Lower lobe of right lung (tissue), 2 donors: ENCODE results near the gene SMG7. TPM values are rescaled to one million over a fixed set of nuclear protein-coding genes. Genes with fewer than 3 reads are reported as not detected.

Source experiments
- ATAC-seq, 2 donors: fragments of 200-7000 bp; cut with Tn5 transposase; one replicate each; pipeline ENCODE4 v1.9.1; 2020 to 2022; ENCODE audit warnings: mild to moderate bottlenecking in 2 of 2, moderate library complexity in 2 of 2
- DNase-seq: peaks from one replicate; pipeline ENCODE4 v3.0.0-alpha.2; 2020
- H3K27ac ChIP-seq: fragments of 200-600 bp; one replicate; pipeline ENCODE4 v1.8.0; 2022
- H3K27me3 ChIP-seq: fragments of 200-600 bp; one replicate; pipeline ENCODE4 v1.8.0; 2022; ENCODE audit warnings: low read depth
- H3K36me3 ChIP-seq: fragments of 200-600 bp; one replicate; pipeline ENCODE4 v1.8.0; 2022; ENCODE audit warnings: mild to moderate bottlenecking
- H3K4me1 ChIP-seq: fragments of 200-600 bp; one replicate; pipeline ENCODE4 v1.8.0; 2022
- H3K4me3 ChIP-seq: fragments of 200-600 bp; one replicate; pipeline ENCODE4 v1.8.0; 2022; ENCODE audit warnings: mild to moderate bottlenecking
- H3K9me3 ChIP-seq: fragments of 200-600 bp; one replicate; pipeline ENCODE4 v1.8.0; 2022
- CTCF ChIP-seq: fragments of 200-600 bp; IDR thresholded peaks from one replicate; pipeline ENCODE4 v1.8.0; 2022; ENCODE audit warnings: antibody characterized with exemption, mild to moderate bottlenecking
- intact Hi-C: fragments of 100-400 bp; cut with DNase I; formaldehyde crosslinking; loops from one replicate; pipeline ENCODE4 v1.11.0; 2022
- total RNA-seq: library from RNA; stranded (reverse); fragmentation: NEBNext Ultra II Directional; extraction: Animal tissue kit (Norgen Biotek cat#: 25700); gene quantifications from one replicate; pipeline ENCODE4 v1.2.1, GENCODE V29; 2021
- donor health status: DM: no; HTN: yes; CAD: no; lungs with severe emphysema.

The SMG7 gene
- total RNA-seq, 1 donor from 2014 or later, result 58.9 TPM

- no peak for TF ChIP-seq CTCF
- H3K27ac ChIP-seq, result no peak overlapping the region
- ATAC-seq (no peak), DNase-seq (no peak)
- peaks cover 6% of the 10 kb centered on the region for H3K4me1 ChIP-seq
- no peak overlapping the region for H3K4me3 ChIP-seq
- no peaks in the 10 kb centered on the region for H3K9me3 ChIP-seq
- H3K27me3 ChIP-seq, result no peaks in the 10 kb centered on the region
- no peaks in the 10 kb centered on the region for H3K36me3 ChIP-seq
- intact Hi-C loops, result no loop called here
Measured at GRCh38 chr1:183592733-183593132, 120.4 kb downstream of the SMG7 start.

GRCh38 chr1:183593356-183593755, 121.1 kb downstream of the SMG7 start:
- no peak overlapping the region for H3K4me3 ChIP-seq
- H3K9me3 ChIP-seq, result no peaks in the 10 kb centered on the region
- H3K27me3 ChIP-seq, result no peaks in the 10 kb centered on the region
- intact Hi-C loops, result no loop called here
- H3K36me3 ChIP-seq, result no peaks in the 10 kb centered on the region
- H3K27ac ChIP-seq, result peak overlapping the region; percentile 7
- TF ChIP-seq CTCF, result no peak
- DNase-seq (no peak), ATAC-seq (peak; percentile 49 to 57)
- H3K4me1 ChIP-seq, result peaks cover 9% of the 10 kb centered on the region

GRCh38 chr1:183595537-183595936, 123.2 kb downstream of the SMG7 start:
- Histone ChIP-seq H3K9me3 (no peaks in the 10 kb centered on the region), H3K4me1 (peaks cover 20% of the 10 kb centered on the region), H3K27me3 (no peaks in the 10 kb centered on the region), H3K36me3 (no peaks in the 10 kb centered on the region), H3K27ac (no peak overlapping the region), H3K4me3 (no peak overlapping the region)
- no peak for ATAC-seq
- intact Hi-C loops, result no loop called here
- no peak for TF ChIP-seq CTCF
- DNase-seq, result no peak

- Histone ChIP-seq H3K4me1 (peaks cover 22% of the 10 kb centered on the region), H3K36me3 (no peaks in the 10 kb centered on the region), H3K27me3 (no peaks in the 10 kb centered on the region), H3K9me3 (no peaks in the 10 kb centered on the region), H3K4me3 (no peak overlapping the region), H3K27ac (no peak overlapping the region)
- no peak for ATAC-seq
- DNase-seq, result no peak
- intact Hi-C loops, result no loop called here
- no peak for TF ChIP-seq CTCF
Measured at GRCh38 chr1:183596500-183596899, 124.2 kb downstream of the SMG7 start.

- Histone ChIP-seq H3K36me3 (no peaks in the 10 kb centered on the region), H3K27ac (no peak overlapping the region), H3K4me1 (peaks cover 22% of the 10 kb centered on the region), H3K27me3 (no peaks in the 10 kb centered on the region), H3K4me3 (no peak overlapping the region), H3K9me3 (no peaks in the 10 kb centered on the region)
- no peak for TF ChIP-seq CTCF
- intact Hi-C loops, result no loop called here
- ATAC-seq (no peak), DNase-seq (no peak)
Measured at GRCh38 chr1:183597656-183598347, 125.5 kb downstream of the SMG7 start.
